Measurements from ENCODE around the gene STOX2. TPM values are rescaled to one million over a fixed set of nuclear protein-coding genes. Genes with fewer than 3 reads are reported as not detected.

STOX2 gene
- total RNA-seq, 1 donor, result 0.36 TPM

DNA sequence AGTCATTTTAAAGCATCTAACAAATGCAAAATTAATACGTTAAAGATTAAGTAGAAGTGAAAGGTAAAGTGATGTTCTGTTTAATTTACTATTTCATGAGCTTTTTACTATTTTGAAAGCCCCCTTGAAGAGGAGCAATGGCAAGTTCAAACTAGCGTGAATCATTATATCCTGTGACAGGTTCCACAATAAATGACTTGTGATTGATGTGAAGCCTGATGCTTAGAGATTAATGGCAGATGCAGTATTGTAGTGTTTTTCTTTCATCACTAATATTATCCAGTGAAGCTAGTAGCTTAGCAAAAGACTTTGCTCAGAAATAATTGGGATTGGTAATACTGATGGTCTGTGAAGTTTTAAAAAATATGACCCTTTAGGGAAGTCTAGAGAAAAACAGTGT is 57.3 kb downstream of the STOX2 start:
- no peaks in the 10 kb centered on the region for H3K4me1 ChIP-seq (ENCODE audit: insufficient read depth, low read length)
- H3K27ac ChIP-seq (ENCODE audit: low read depth, low read length), result no peak overlapping the region
- H3K36me3 ChIP-seq (ENCODE audit: insufficient read depth, low read length), result no peaks in the 10 kb centered on the region
- no peak overlapping the region for H3K4me2 ChIP-seq (ENCODE audit: insufficient read depth, low read length)
- TF ChIP-seq, protein P1, sequence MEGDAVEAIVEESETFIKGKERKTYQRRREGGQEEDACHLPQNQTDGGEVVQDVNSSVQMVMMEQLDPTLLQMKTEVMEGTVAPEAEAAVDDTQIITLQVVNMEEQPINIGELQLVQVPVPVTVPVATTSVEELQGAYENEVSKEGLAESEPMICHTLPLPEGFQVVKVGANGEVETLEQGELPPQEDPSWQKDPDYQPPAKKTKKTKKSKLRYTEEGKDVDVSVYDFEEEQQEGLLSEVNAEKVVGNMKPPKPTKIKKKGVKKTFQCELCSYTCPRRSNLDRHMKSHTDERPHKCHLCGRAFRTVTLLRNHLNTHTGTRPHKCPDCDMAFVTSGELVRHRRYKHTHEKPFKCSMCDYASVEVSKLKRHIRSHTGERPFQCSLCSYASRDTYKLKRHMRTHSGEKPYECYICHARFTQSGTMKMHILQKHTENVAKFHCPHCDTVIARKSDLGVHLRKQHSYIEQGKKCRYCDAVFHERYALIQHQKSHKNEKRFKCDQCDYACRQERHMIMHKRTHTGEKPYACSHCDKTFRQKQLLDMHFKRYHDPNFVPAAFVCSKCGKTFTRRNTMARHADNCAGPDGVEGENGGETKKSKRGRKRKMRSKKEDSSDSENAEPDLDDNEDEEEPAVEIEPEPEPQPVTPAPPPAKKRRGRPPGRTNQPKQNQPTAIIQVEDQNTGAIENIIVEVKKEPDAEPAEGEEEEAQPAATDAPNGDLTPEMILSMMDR (IDR thresholded peaks at IDR 0.05; ENCODE audit: extremely low read depth, low read depth, low read length), result no peak
- no peaks in the 10 kb centered on the region for H3K79me2 ChIP-seq (ENCODE audit: insufficient read depth, low read length)
- no peaks in the 10 kb centered on the region for H3K9me3 ChIP-seq (ENCODE audit: low read depth, low read length)
- no peak for DNase-seq (ENCODE audit: insufficient read length, low spot score, missing footprints)
- no peaks in the 10 kb centered on the region for H4K20me1 ChIP-seq (ENCODE audit: insufficient read depth, low read length)
- no peak overlapping the region for H2AFZ ChIP-seq (ENCODE audit: low read length)
- no peak overlapping the region for H3K4me3 ChIP-seq (ENCODE audit: insufficient read depth, low read length)
- no peaks in the 10 kb centered on the region for H3K27me3 ChIP-seq (ENCODE audit: insufficient read depth, low read length)

DNA sequence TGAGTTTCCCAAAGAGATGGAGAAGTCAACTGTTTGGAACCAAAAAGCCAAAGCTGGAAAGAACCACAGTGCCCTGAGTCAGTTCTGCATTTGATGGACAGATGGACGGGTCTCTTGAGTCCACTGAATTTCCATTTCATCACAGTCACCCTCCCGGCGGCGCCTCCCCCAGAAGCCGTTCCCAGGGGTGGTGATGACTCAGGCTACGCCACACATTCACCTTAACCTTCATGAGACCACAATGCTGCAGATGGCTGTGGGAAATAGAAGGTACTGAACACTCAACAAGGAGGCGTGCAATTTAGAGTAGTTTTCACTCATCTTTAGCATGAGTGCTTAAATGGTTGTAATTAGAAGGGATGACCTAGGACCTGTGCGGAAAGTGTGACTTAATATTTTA is 61.3 kb downstream of the STOX2 start:
- no peak overlapping the region for H2AFZ ChIP-seq (ENCODE audit: low read length)
- no peak overlapping the region for H3K4me2 ChIP-seq (ENCODE audit: insufficient read depth, low read length)
- TF ChIP-seq, protein P1 (IDR thresholded peaks at IDR 0.05; ENCODE audit: extremely low read depth, low read depth, low read length), result no peak
- no peaks in the 10 kb centered on the region for H3K9me3 ChIP-seq (ENCODE audit: low read depth, low read length)
- DNase-seq (ENCODE audit: insufficient read length, low spot score, missing footprints), result no peak
- no peak overlapping the region for H3K4me3 ChIP-seq (ENCODE audit: insufficient read depth, low read length)
- H3K4me1 ChIP-seq (ENCODE audit: insufficient read depth, low read length), result no peaks in the 10 kb centered on the region
- no peaks in the 10 kb centered on the region for H3K27me3 ChIP-seq (ENCODE audit: insufficient read depth, low read length)
- H3K79me2 ChIP-seq (ENCODE audit: insufficient read depth, low read length), result no peaks in the 10 kb centered on the region
- H4K20me1 ChIP-seq (ENCODE audit: insufficient read depth, low read length), result no peaks in the 10 kb centered on the region
- no peaks in the 10 kb centered on the region for H3K36me3 ChIP-seq (ENCODE audit: insufficient read depth, low read length)
- no peak overlapping the region for H3K27ac ChIP-seq (ENCODE audit: low read depth, low read length)

DNA sequence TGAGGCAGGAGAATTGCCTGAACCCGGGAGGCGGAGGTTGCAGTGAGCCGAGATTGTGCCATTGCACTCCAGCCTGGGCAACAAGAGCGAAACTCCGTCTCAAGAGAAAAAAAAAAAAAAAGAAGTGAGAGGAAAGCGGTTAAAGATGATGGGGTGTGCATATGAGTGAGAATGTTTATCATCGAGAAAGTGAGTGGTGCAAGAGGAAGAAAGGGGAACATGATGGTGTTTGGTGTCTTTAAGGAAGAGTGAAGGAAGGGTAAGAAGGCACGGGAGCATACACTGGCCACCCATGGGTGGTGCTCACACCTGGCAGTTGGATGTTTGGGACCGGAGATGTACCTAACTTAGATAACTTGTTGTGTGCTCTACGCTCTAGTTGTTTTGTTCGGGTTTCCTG is 62.2 kb downstream of the STOX2 start:
- Histone ChIP-seq H3K79me2 (ENCODE audit: insufficient read depth, low read length) (no peaks in the 10 kb centered on the region), H3K36me3 (ENCODE audit: insufficient read depth, low read length) (no peaks in the 10 kb centered on the region), H3K4me2 (ENCODE audit: insufficient read depth, low read length) (no peak overlapping the region), H3K27me3 (ENCODE audit: insufficient read depth, low read length) (no peaks in the 10 kb centered on the region), H3K9me3 (ENCODE audit: low read depth, low read length) (no peaks in the 10 kb centered on the region), H2AFZ (ENCODE audit: low read length) (no peak overlapping the region), H3K27ac (ENCODE audit: low read depth, low read length) (no peak overlapping the region), H3K4me3 (ENCODE audit: insufficient read depth, low read length) (no peak overlapping the region), H3K4me1 (ENCODE audit: insufficient read depth, low read length) (no peaks in the 10 kb centered on the region), H4K20me1 (ENCODE audit: insufficient read depth, low read length) (no peaks in the 10 kb centered on the region)
- TF ChIP-seq, protein P1 (IDR thresholded peaks at IDR 0.05; ENCODE audit: extremely low read depth, low read depth, low read length), result no peak
- DNase-seq (ENCODE audit: insufficient read length, low spot score, missing footprints), result no peak

DNA sequence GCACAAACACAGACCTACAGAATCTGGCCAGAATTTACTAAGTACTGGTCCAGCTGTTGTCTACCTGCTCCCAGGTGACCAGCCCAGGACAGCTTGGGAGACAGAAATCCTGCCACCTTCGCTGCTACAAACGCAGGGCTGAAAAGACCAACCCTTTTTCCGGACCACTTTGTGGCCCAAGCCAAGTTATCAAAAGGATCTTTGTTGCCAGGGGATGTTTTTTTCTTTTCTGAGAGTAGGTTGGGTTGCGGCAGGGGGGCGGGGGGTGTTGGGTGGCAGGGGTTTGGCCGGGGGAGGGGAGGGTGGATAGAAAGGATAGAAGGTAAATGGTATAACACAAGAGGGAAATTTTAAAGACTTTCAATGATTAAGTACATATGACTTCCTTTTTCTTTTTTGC is 63.4 kb downstream of the STOX2 start:
- Histone ChIP-seq H3K4me1 (ENCODE audit: insufficient read depth, low read length) (no peaks in the 10 kb centered on the region), H3K4me2 (ENCODE audit: insufficient read depth, low read length) (no peak overlapping the region), H3K9me3 (ENCODE audit: low read depth, low read length) (no peaks in the 10 kb centered on the region), H3K27me3 (ENCODE audit: insufficient read depth, low read length) (no peaks in the 10 kb centered on the region), H3K27ac (ENCODE audit: low read depth, low read length) (no peak overlapping the region), H2AFZ (ENCODE audit: low read length) (no peak overlapping the region), H3K79me2 (ENCODE audit: insufficient read depth, low read length) (no peaks in the 10 kb centered on the region), H3K4me3 (ENCODE audit: insufficient read depth, low read length) (no peak overlapping the region), H3K36me3 (ENCODE audit: insufficient read depth, low read length) (no peaks in the 10 kb centered on the region), H4K20me1 (ENCODE audit: insufficient read depth, low read length) (no peaks in the 10 kb centered on the region)
- no peak for DNase-seq (ENCODE audit: insufficient read length, low spot score, missing footprints)
- TF ChIP-seq, protein P1 (IDR thresholded peaks at IDR 0.05; ENCODE audit: extremely low read depth, low read depth, low read length), result no peak

Data from osteoblast (primary cell).